ENCODE data around the gene KIAA0232.
A peak's percentile ranks its signal among the peaks of the same experiment; 100 is the strongest.

The KIAA0232 gene

DNA sequence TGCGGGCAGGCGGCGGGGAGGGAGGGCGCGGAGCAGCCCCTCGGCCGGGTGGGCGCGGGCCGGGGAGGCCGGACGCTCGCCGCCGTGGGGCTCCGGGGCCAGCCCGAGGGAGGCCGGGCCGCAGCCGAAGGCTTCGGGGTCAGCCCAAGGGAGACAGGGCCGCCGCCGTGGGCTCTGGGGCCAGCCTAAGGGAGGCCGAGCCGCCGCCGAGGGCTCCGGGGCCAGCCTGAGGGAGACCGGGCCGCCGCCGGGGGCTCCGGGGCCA lies 251 bp downstream of the KIAA0232 start:
- H3K4me3 ChIP-seq (ENCODE audit: insufficient read depth, low read length, poor library complexity, severe bottlenecking), result peak overlapping the region; percentile 88
- peak overlapping the region; percentile 79 for H3K27ac ChIP-seq (ENCODE audit: low read depth, low read length)
- no peaks in the 10 kb centered on the region for H3K27me3 ChIP-seq (ENCODE audit: low read length)
- H3F3A ChIP-seq (ENCODE audit: insufficient read depth), result peaks cover 17% of the 10 kb centered on the region
- H4K20me1 ChIP-seq (ENCODE audit: low read depth, low read length), result peaks cover 9% of the 10 kb centered on the region; the same call in 1 of the 2 replicates
- H3K9ac ChIP-seq (ENCODE audit: low read length), result peak overlapping the region; percentile 99
- no peak for TF ChIP-seq EZH2phosphoT487 (conservative IDR thresholded peaks at IDR 0.05; ENCODE audit: low read length)
- TF ChIP-seq, protein P1, sequence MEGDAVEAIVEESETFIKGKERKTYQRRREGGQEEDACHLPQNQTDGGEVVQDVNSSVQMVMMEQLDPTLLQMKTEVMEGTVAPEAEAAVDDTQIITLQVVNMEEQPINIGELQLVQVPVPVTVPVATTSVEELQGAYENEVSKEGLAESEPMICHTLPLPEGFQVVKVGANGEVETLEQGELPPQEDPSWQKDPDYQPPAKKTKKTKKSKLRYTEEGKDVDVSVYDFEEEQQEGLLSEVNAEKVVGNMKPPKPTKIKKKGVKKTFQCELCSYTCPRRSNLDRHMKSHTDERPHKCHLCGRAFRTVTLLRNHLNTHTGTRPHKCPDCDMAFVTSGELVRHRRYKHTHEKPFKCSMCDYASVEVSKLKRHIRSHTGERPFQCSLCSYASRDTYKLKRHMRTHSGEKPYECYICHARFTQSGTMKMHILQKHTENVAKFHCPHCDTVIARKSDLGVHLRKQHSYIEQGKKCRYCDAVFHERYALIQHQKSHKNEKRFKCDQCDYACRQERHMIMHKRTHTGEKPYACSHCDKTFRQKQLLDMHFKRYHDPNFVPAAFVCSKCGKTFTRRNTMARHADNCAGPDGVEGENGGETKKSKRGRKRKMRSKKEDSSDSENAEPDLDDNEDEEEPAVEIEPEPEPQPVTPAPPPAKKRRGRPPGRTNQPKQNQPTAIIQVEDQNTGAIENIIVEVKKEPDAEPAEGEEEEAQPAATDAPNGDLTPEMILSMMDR (IDR thresholded peaks at IDR 0.05; ENCODE audit: insufficient read depth, low read length, poor library complexity, severe bottlenecking), result no peak
- H3K9me2 ChIP-seq (replicated peaks; ENCODE audit: insufficient read depth, low read length), result no peaks in the 10 kb centered on the region
- peaks cover 28% of the 10 kb centered on the region for H3K79me2 ChIP-seq (ENCODE audit: insufficient read depth, low read length)
- peak overlapping the region; percentile 93 for H2AFZ ChIP-seq (ENCODE audit: low read depth, low read length, severe bottlenecking)
- peak overlapping the region; percentile 85 for H3K4me2 ChIP-seq (ENCODE audit: low read depth, low read length, poor library complexity, severe bottlenecking)
- no peaks in the 10 kb centered on the region for H3K9me3 ChIP-seq (ENCODE audit: insufficient read depth, low read length)
- H3K36me3 ChIP-seq (ENCODE audit: low read length), result peaks cover 3% of the 10 kb centered on the region; the same call in 1 of the 2 replicates

DNA sequence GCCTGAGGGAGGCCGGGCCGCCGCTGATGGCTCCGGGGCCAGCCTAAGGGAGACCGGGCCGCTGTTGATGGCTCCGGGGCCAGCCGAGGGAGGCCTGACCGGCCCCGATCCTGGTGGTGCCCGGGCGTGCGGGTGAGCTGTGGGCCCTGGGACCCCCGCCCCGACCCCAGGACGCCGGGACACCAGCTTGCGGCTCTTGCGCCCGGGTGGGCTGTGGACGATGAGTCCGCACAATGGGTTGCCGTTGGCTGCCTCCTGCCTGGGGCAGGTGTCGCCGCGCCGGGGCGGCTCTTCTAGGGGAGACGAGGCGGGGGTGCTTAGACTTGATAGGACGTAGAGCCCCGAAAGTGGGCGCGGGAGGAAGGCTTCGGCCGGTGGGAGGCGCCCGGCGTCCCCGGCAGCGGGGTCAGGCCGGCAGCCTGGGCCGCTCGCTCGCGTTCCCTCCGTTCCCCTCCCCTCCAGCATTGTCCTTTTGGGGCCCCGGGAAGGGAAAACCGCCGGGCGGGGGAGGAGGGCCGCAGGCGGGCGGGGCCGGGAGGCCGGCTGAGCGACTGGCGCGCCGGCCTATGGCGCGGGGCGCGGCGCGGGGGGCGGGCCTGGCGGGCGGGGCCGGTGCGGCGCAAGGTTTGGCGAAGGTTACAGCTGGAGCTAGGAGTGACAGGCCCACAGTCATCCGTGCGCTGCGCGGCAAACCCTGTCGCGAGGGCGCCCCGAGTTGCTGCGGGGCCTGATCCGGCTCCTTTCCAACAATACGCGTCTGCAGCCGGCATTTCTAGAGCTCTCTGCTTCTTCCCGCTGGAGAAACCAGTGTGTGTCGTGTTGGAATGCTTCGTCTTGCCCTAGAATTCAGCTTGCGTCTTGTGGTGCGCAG lies 819 bp downstream of the KIAA0232 start:
- TF ChIP-seq, protein P1 (IDR thresholded peaks at IDR 0.05; ENCODE audit: insufficient read depth, low read length, poor library complexity, severe bottlenecking), result no peak
- TF ChIP-seq EZH2phosphoT487 (conservative IDR thresholded peaks at IDR 0.05; ENCODE audit: low read length), result no peak
- peaks cover 34% of the 10 kb centered on the region for H3K79me2 ChIP-seq (ENCODE audit: insufficient read depth, low read length)

DNA sequence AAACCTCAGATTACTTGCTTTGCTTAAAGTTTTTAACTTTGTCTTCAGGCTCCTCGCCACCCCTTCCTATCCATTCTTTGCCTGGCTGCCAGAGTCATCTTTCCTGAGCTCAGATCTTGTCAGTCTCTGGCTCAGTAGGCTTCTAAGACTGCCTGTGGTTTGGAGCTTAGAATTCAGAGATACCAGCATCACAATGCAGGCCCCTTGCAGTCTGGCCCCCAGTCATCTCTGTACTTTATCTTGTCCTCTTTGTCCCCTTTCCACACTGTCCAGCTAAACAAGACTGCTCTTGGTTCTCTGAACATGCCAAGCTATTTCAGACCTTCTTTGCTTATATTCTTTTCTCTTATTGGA lies 3.0 kb downstream of the KIAA0232 start:
- Histone ChIP-seq H3K4me2 (ENCODE audit: low read depth, low read length, poor library complexity, severe bottlenecking) (no peak overlapping the region), H3K9me3 (ENCODE audit: insufficient read depth, low read length) (no peaks in the 10 kb centered on the region), H3K27ac (ENCODE audit: low read depth, low read length) (no peak overlapping the region), H3K4me3 (ENCODE audit: insufficient read depth, low read length, poor library complexity, severe bottlenecking) (no peak overlapping the region), H3K79me2 (ENCODE audit: insufficient read depth, low read length) (peaks cover 44% of the 10 kb centered on the region), H2AFZ (ENCODE audit: low read depth, low read length, severe bottlenecking) (no peak overlapping the region), H4K20me1 (ENCODE audit: low read depth, low read length) (peaks cover 9% of the 10 kb centered on the region; the same call in 1 of the 2 replicates), H3K36me3 (ENCODE audit: low read length) (peaks cover 3% of the 10 kb centered on the region; the same call in 1 of the 2 replicates), H3K9ac (ENCODE audit: low read length) (no peak overlapping the region), H3K9me2 (replicated peaks; ENCODE audit: insufficient read depth, low read length) (no peaks in the 10 kb centered on the region), H3F3A (ENCODE audit: insufficient read depth) (peaks cover 17% of the 10 kb centered on the region), H3K27me3 (ENCODE audit: low read length) (no peaks in the 10 kb centered on the region)
- no peak for TF ChIP-seq EZH2phosphoT487 (conservative IDR thresholded peaks at IDR 0.05; ENCODE audit: low read length)
- TF ChIP-seq, protein P1 (IDR thresholded peaks at IDR 0.05; ENCODE audit: insufficient read depth, low read length, poor library complexity, severe bottlenecking), result no peak

More for the DNA sequence above, 819 bp downstream of the KIAA0232 start:
- Histone ChIP-seq H3K36me3 (ENCODE audit: low read length) (peaks cover 3% of the 10 kb centered on the region; the same call in 1 of the 2 replicates), H2AFZ (ENCODE audit: low read depth, low read length, severe bottlenecking) (peak overlapping the region; percentile 93), H4K20me1 (ENCODE audit: low read depth, low read length) (peaks cover 9% of the 10 kb centered on the region; the same call in 1 of the 2 replicates), H3K4me2 (ENCODE audit: low read depth, low read length, poor library complexity, severe bottlenecking) (peak overlapping the region; percentile 85), H3K9me3 (ENCODE audit: insufficient read depth, low read length) (no peaks in the 10 kb centered on the region), H3K27ac (ENCODE audit: low read depth, low read length) (peak overlapping the region; percentile 79), H3K9me2 (replicated peaks; ENCODE audit: insufficient read depth, low read length) (no peaks in the 10 kb centered on the region), H3K27me3 (ENCODE audit: low read length) (no peaks in the 10 kb centered on the region), H3K9ac (ENCODE audit: low read length) (peak overlapping the region; percentile 99), H3F3A (ENCODE audit: insufficient read depth) (peaks cover 17% of the 10 kb centered on the region), H3K4me3 (ENCODE audit: insufficient read depth, low read length, poor library complexity, severe bottlenecking) (peak overlapping the region; percentile 88)

Measured in SU-DHL-6 (cell line).